ENCODE results near the gene IDH3B.
"Not testable (repeated sequence)": the region's sequence is repeated elsewhere in the genome, so short reads cannot be mapped to it uniquely, and the experiment has no call there.

The IDH3B gene

DNA sequence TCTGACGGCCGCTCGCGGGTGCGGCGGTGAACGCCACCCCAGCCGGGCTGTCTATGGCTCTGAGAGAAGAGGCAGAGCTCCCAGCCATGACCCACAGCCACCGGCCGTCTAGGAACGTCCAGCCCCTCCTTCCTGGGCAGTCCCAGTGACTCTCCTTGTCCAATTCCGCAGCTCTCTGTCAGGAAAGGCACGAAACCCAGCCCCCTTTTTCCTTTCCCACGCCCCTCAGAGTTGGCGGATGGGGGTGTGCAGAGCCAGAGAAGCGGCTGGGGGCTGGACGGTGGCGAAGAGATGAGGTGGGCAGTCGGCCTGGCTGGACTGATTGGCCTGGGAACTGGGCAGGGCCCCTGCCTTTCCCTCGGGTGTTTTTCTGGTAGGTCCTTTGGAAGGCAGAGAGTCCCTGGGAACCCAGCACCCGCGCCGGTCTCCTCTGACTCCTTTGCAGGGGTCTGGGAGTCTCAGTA is 30.0 kb upstream of the IDH3B start:
- DNase-seq: no peak

DNA sequence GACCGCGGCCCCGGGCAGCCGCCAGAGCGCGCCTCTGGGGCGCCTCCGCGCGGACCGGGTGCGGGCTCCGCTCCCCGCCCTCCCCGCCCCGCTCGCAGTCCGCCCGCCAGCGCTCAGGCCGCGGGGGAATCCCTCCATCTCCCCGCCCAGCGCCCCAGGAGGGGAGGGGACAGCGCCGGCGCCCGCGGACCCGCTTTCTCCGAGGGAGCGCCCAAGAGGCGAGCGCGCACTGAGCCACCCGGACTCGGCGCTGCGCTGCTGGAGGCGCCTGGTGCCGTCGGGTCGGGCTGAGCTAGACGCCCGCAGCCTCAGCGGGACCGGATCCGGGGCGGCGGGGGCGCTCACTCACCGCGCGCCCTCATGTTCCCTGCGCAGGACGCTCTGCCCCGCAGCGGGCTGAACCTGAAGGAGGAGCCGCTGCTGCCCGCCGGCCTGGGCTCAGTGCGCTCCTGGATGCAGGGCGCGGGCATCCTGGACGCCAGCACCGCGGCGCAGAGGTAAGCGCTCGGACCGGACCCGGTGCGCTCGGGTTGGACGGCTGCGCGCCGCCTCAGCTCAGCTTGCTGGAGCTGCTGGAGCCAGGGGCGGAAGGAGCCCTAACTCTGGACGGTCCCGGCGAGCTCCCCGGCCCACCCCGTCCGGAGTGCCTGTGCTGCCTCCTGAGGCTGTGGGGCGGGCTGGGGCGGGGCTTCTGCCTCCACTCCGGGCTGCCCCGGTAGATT is 29.4 kb upstream of the IDH3B start:
- peak; percentile 56 to 61 for DNase-seq

DNA sequence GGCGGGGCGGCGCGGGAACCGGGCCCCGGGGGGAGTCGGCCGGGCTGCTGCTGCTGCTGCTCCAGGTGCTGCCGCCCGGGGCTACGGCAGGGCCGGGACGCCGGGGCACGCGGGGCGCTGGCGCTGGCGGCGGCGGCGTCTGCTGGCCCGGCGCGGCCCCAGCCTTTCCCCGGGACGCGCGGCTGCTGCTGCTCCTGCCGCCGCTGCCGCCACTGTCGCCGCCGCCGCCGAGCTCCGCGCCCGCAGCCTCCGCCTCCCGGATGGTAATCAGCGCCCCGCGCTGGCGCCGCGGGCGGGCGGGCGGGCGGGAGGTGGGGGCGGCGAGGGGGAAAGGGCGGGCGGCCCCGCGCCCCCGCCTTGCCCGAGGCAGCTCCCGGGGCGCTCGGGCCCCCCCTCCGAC is 28.9 kb upstream of the IDH3B start:
- DNase-seq: no peak

DNA sequence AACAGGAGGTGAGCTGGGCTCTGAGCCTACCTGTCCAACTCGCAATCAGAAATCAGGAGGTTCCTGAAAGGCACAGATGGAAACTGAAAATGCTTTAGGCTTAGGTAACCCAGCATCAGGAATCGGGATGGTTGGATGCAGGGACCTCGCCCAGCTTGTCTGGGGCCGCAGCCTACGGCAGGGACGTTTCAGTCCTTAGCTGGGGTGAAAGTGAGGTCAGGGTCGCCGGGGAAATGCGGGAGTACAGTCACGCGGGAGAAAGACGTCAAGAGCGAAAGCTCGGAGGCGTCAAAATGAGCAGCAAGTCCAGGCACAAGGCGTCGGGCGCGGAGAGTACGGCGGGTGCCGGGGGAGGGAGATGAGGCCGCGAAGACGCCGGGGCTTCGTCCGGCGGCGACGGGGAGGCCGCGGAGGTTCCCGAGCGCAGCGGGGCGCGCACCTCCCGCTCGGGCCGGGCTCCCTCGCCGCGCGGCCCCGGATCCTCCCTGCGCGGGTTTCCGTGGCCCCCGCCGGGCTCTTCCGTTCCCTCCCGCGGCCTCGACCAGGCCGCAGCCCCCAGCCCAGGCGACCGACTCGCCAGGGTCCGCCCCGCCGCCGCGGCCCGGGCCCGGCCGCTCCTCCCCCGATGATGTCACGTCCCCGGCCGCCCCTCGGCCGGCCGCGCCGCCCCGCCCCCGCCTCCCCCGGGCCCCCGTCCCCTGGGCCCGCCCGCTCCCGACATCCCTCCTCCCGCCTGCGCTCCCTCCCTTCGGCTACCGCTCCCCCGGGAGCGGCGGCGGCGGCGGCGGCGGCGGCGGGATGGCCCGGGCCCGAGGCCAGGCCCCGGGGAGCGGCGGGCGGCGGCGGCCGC is 28.2 kb upstream of the IDH3B start, which contains the start of gene EBF4:
Gene EBF4 (plus strand): TSS at position 745 of the 850 bp plus-strand sequence. CDS start 866 bp downstream, outside the sequence.
- DNase-seq: peak in 1 of 2 experiments; percentile 25

DNA sequence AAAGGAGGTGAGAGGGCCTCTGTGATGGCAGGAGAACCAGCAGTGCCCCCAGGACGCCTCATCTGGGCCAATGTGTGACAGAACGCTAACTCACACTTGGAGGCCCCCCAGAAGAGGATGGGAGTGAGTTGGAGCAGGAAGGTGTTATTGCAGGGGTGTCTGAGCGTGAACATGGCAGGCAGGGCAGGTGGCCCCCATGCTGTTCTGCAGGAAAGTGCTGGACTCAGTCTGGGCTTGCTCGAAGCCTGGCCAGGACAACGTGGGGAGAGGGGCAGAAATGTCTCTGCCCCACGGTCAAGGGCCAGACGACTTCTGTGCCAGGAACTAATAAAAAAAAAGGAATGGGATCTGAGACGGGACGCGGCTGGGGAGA is 27.6 kb upstream of the IDH3B start:
- no peak for DNase-seq

DNA sequence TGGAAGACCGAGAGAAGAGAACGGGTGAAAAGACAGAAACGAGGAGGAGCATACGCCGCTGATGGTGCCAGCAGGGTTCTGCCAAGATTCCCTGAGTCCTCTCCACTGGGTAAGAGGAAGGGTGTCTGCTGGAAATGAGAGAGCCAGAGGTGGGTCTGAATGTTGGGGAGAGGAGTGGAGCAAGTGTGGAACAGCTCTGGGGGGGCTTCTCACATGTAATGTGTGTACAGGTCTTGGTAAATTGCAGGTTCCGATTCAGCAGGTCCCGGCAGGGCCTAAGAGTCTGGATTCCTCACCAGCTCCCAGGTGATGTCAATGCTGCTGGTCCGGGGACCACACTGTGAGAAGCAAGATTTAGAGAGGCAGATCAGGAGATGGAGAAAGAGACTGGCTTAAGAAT is 27.1 kb upstream of the IDH3B start:
- no peak for DNase-seq

DNA sequence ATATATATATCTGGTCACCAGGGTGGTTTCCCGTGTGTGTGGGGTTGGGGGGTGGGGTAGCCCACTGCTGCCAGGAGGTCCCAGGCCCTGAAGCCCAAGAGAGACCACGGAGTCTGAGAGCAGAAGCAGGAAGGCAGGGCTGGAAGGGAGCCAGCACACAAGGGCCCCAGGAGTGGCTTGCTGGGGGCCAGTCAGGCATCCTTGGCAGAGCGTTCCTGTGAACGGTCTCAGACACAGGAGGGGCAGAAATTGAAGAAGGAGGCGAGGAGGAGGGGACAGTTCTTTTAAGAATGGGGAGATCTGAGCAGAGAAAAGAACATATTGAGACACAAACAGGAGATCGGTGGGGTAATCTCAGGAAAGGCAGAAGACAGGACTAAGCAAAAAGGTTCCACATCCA is 26.7 kb upstream of the IDH3B start:
- no peak for DNase-seq

DNA sequence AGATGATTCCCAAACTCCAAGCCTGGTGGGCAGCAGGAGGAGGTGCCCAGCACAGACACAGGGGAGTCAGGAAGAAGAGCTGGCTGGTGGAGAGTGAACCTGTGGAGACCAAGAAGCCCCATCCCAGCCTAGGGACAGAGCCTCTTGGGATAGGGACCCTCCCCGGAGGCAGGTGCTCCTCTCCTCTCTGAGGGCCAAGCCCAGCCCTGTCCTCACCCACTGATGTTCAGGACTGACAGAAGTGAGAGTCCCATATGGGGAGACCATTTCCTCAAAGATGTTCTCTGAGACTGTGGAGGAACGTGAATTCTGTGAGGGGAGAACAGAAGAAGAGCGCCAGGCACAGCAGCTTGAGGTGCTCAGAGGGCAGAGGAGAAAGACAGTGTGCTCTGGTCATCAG is 26.2 kb upstream of the IDH3B start:
- no peak for DNase-seq

DNA sequence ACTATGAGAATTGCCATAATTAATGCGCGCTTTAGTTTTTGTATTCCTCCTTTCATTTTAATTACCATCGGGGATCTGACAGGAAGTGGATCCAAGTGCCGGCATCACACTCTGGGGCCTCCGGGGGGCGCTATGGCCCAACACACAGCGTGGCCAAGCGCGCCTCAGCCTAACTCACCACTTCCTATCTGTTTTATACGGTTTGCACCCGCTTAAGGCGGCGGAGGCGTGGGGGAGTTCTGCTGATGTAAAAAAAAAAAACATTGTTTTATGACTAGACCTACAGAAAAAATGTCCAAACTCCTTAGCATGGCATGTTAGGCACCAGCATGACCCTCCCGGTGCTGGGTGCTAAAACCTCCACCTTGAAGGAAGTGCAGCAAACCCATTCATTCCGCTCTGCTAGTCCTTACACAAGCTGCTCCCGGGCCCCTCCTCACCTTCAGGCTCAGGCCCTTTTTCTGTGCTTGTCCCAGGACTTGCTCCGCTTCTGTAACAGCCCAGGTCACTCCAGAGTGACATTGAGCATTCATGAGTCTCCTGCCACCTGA is 24.1 kb upstream of the IDH3B start:
- peak; percentile 81 to 85 for DNase-seq

DNA sequence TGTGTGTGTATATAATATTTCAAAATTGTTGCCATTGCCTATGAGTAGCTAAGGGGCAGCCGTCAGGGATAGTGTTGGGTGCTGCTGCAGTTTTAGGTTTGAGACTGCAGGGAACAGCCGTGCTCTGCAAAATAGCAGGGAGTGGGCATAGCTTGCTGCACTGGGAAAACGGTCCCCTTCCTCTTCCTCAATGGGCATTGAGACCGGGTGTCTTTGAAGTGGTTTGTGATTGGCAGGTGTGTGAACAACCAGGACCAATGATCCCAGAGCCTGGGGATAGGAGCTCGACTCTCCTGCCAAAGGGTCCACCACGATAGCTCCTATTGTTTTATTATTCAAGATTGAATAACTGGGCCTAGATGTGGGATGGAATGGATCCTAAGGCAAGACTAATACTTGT is 23.5 kb upstream of the IDH3B start:
- DNase-seq: no peak

DNA sequence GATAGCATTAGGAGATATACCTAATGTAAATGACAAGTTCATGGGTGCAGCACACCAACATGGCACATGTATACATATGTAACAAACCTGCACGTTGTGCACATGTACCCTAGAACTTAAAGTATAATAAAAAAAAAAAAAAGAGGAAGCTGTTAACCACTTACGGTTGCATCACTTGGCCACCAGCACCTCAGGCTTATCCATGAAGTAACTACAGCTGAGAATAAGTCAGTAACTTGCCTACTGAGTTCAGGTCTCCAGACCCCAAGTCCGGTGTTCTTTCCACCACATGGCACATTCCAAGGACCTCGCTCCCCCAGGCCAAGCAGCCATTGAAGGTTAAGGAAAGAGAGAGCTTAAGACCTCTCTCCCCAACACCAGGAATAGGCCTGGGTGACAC is 20.8 kb upstream of the IDH3B start:
- DNase-seq: not testable (repeated sequence)

DNA sequence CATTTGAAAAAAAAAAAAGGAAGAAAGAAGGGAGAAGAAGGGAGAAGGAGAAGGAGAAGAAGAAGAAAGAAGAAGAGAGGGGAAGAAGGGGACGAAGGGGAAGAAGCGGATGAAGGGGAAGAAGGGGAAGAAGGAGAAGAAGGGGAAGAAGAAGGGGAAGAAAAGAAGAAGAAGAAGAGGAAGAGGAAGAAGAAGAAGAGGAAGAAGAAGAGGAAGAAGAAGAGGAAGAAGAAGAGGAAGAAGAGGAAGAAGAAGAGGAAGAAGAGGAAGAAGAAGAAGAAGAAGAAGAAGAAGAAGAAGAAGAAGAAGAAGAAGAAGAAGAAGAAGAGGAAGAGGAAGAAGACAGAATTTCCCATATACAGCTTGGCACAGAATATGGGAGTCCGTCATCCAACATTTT is 18.0 kb upstream of the IDH3B start:
- not testable (repeated sequence) for DNase-seq

DNA sequence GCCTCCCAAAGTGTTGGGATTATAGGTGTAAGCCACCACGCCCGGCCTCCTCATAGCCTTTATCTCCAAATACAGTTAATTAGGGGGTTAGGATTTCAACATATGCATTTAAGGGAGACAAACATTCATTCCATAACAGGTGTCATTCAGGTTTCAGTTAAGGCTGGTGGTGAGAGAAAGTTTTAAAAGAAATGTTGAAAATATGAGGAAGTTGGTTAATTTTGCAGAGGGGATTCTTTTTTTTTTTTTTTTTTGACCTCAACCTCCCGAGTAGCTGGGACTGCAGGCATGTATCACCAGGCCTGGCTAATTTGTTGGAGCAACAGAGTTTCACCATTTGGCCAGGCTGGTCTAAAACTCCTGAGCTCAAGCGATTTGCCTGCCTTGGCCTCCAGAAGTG is 16.0 kb upstream of the IDH3B start:
- DNase-seq: no peak

DNA sequence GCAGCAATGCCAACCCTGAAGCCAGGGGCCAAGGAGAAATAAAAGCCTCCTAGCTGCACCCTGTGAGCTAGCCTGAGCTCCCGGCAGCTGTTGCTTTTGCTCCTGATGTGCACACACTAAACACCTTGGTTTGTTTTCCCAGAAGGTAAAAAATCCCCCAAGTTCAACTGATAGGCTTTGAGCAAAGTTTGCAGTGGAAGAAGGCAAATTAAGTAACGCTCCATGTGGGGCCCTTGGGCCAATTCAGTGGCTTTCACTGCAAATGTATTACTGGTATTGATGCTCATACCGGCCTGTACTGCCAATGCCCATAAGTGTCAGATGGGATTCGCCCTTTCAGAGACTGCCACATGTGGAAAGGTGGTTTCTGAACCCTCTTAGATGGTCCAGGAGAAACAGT is 9.4 kb upstream of the IDH3B start:
- DNase-seq: no peak

DNA sequence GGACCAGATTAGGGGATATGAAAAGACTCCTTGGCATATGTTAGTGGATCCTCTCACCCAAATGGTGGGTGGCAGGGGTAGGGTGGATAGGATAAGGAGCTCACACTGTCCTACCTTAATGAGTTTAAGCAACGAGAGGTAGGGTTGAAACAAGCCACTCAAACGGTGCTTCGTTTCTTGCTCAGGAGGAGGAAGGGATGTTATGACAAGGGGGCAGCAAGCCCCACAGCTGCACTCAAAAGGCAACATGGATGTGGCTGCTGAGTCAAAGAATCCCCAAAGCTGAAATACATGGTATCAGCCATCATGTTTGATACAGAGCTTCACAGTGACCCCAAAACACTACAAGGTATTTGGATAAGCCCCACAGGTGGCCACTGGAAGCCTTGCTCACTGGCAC is 8.4 kb upstream of the IDH3B start:
- DNase-seq: no peak

DNA sequence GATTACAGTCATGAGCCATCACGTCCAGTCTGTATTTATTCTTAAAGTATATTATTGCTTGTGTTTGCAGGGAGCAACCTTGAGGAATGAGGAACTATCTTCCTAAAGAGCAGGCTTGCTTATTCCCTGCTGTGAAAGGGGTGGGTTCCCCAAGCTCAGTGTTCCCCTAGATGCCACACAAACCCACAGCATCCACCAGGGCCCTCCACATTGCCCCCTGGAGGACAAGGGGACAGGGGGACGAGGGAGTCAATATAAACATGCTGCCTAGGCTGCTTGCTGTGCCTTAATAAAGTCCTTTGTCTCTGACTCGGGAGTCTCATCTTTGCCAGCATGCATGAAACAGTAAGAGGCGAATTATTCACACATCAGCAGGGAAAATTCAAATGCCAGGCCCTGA is 8.0 kb upstream of the IDH3B start:
- DNase-seq: no peak

DNA sequence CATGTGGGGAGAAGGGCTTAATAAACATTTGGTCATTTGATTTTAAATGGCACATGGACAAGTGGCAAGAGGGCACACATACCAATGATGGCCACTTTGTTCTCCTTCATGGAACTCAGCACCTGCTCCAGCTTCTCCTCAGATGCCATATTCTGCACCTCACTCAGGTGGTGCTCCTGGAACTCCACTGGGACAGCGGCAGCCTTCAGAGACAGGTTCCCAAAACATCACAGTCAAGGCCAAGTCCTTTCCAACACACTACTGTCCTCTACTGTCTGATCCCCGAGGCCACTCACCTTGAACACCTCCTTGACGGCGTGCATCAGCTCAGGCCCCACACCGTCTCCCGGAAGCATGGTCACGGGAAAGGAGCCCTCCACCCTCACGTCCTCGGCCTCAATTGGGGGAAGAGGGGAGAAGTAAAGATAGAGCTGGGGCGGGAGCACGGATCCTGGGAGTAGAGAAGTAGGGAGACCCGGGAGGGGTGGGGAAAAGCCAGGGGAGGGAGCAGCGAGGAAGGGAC is 591 bp downstream of the IDH3B start:
- no peak for DNase-seq

DNA sequence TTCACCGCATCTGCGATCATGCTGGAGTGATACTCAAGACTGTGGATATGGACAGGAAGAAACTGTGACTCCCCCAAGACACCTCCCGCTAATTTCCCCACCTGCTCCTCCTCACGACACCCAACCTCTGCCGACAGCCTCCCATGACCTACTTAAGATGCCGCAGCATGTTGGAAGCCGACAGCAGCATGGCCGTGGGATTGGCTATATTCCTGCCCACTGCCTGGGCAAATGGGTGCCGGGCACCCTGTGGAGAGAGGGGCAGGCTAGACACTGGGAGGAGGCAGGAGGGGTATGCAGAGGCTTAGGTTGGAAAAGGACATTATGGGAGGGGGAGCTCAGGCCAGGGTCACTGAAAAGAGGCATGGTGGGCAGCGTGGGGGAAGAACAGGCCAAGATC is 4.5 kb downstream of the IDH3B start:
- peak in 1 of 2 experiments; percentile 12 for DNase-seq

DNA sequence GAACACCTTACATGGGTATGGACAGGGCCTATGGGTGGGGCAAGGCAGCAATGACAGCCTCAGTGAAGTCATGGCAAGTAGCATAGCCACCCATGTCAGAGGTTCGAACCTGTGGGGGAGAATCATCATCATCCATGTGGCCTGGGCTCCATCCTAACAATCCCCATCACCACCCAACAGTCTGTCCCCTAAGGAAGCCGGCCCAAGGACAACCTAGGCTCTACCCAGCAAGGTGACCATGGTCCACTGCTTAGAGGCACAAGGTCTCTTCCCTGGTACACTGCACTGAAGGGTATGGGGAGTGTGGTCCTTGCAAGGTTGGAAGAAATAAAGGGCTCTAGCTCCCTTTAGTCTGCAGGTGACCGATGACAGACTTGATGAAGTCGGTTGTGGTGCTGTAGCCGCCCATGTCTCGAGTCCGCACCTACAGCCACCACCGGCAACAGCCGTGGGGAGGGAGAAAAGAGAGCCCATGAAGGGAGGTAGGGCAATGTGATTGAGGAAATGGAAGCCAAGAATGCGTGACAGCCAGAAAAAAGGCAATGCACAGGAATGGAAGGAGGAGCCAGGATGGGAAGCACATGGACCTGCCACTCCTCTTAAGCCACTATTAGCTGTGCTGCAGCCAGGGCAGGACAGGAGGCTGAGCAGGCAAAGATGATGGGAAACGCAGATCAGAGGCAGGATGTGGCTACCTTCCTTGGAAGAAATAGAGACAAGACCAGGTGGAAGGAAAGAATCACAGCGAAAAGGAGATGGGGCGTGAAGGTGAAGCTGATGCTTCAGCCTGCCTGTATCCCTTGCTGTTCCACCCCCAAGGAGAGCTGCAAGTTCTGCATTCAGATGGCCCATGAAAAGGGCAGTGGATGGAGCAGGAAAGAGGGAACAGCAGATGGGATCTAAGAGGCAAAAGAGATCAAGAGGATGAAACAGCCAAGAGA is 5.3 kb downstream of the IDH3B start:
- peak in 1 of 2 experiments; percentile 35 for DNase-seq

DNA sequence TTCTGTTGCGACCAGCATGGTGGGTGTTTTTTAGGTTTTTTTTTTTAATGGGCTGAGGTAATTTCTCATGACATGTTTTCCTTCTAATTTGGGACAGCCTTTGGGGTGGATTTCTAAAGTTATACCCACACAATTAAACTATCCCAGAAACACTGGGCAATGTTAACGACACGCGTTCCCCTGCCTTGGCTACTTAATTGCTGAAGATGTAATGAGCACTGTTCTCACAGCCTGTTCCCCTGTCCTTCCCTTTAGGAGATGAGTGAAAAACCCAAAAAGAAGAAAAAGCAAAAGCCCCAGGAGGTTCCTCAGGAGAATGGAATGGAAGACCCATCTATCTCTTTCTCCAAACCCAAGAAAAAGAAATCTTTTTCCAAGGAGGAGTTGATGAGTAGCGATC is 6.3 kb downstream of the IDH3B start:
- DNase-seq: no peak

DNA sequence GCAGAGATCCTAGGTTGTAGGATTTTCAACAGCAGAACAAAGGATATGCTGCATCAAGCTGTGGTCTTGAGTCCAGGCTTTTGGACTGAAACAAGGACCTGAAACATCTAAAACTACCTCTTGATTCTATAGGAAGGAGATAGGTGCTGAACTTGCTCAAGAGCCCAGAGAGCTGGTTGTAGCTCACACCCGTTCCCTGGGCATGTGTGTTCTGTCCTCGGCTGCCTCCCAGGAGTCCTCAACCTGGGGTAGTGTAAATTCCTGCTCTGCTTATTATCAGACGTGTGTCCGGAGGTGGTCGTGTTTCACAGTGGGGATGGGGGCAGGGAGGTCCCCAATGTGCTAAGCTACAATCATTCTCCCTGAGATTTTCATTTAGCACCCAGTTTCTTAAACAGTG is 6.8 kb downstream of the IDH3B start:
- DNase-seq: peak in 1 of 2 experiments; percentile 6

DNA sequence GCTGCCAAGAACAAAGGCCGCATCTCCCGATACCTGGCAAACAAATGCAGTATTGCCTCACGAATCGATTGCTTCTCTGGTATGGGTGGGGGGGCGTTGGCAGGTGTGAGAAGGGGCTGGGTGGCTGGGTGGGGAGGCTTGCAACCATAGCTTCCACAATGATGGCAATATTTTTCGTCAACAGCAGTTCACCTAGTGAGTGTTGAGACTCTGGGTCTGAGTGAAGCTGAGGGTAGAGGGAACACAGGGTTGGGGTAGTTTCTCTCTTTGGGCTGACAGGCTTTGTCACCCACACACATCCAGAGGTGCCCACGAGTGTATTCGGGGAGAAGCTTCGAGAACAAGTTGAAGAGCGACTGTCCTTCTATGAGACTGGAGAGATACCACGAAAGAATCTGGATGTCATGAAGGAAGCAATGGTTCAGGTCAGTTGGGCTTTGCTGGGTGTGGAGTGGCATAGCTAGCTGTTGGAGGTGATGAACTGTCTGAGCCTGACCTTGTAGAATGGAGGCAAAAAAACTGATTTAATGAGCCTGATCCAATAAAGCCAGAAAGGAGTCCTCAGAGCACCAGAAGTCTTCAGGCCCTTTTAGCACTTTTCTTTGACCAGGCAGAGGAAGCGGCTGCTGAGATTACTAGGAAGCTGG is 7.4 kb downstream of the IDH3B start:
- no peak for DNase-seq
